HTR-8/SVneo (cell line): ENCODE results near the gene CSNK1E.

Experiments used
- DNase-seq: peaks from one replicate; pipeline ENCODE4 v3.0.0; 2011; ENCODE audit warnings: low spot score, mixed read lengths; ENCODE audit not compliant: insufficient read length
- FAIRE-seq: peaks from 2 replicates; lab custom pipeline; 2011; peaks lifted over from hg19 to GRCh38; lab: Jason Lieb, UNC

CSNK1E gene

GRCh38 chr22:38309614-38310517, 7.4 kb downstream of the CSNK1E start:
- FAIRE-seq (no peak), DNase-seq (no peak)

- FAIRE-seq = no peak
- no peak for DNase-seq
These were observed 8.3 kb downstream of the CSNK1E start for GRCh38 chr22:38308791-38309498.

- FAIRE-seq (no peak), DNase-seq (no peak)
These were observed 11.5 kb downstream of the CSNK1E start for GRCh38 chr22:38305471-38306448.

GRCh38 chr22:38304526-38304925, 12.7 kb downstream of the CSNK1E start:
- DNase-seq (no peak), FAIRE-seq (no peak)

- DNase-seq = no peak
- no peak for FAIRE-seq
These were observed 13.3 kb downstream of the CSNK1E start for GRCh38 chr22:38303974-38304373.

- DNase-seq (no peak), FAIRE-seq (no peak)
These were observed 14.3 kb downstream of the CSNK1E start for GRCh38 chr22:38302906-38303305.

- FAIRE-seq = no peak
- DNase-seq = no peak
These were observed 16.3 kb downstream of the CSNK1E start for GRCh38 chr22:38300946-38301345.

- DNase-seq (no peak), FAIRE-seq (no peak)
These were observed 16.9 kb downstream of the CSNK1E start for GRCh38 chr22:38300197-38300945.

GRCh38 chr22:38299770-38300102, 17.5 kb downstream of the CSNK1E start:
- DNase-seq (no peak), FAIRE-seq (no peak)

GRCh38 chr22:38298312-38299005, 18.8 kb downstream of the CSNK1E start:
- FAIRE-seq = peak; percentile 92
- peak; percentile 77 for DNase-seq

- DNase-seq (no peak), FAIRE-seq (no peak)
These were observed 20.9 kb downstream of the CSNK1E start for GRCh38 chr22:38296372-38296771.

GRCh38 chr22:38295863-38296262, 21.4 kb downstream of the CSNK1E start:
- FAIRE-seq = no peak
- DNase-seq = no peak

GRCh38 chr22:38295339-38295738, 21.9 kb downstream of the CSNK1E start:
- FAIRE-seq = no peak
- no peak for DNase-seq

GRCh38 chr22:38294193-38294592, 23.0 kb downstream of the CSNK1E start:
- FAIRE-seq = no peak

GRCh38 chr22:38292694-38293093, 24.5 kb downstream of the CSNK1E start:
- DNase-seq (no peak), FAIRE-seq (no peak)

More at GRCh38 chr22:38294193-38294592, 23.0 kb downstream of the CSNK1E start:
- DNase-seq = no peak

GRCh38 chr22:38291201-38291777, 25.9 kb downstream of the CSNK1E start:
- DNase-seq (no peak), FAIRE-seq (no peak)

- FAIRE-seq = no peak
These were observed 26.9 kb downstream of the CSNK1E start for GRCh38 chr22:38290347-38290746.

GRCh38 chr22:38289583-38290082, 27.6 kb downstream of the CSNK1E start:
- FAIRE-seq (no peak), DNase-seq (no peak)

More at GRCh38 chr22:38290347-38290746, 26.9 kb downstream of the CSNK1E start:
- DNase-seq = no peak
